Body of pancreas (tissue), 4 donors: Measurements from ENCODE around the gene TRAPPC11. TPM values are rescaled to one million over a fixed set of nuclear protein-coding genes. Genes with fewer than 3 reads are reported as not detected.

Experiments
- ATAC-seq: fragments of 150-250 bp; one replicate; pipeline ENCODE4 v1.9.1; 2016
- DNase-seq, 4 donors: peaks; one replicate each; pipeline ENCODE4 v3.0.0-alpha.2; 2019
- H3K27ac ChIP-seq, 4 donors: fragments of 200-600 bp; sonication (generic); 1 replicate in 3 of 4; 2 replicates in 1 of 4; pipeline versions ENCODE4 v1.5.1 to v1.6.1; 2016 to 2019; ENCODE audit warnings: mild to moderate bottlenecking in 1 of 4, mixed read lengths in 1 of 4, moderate library complexity in 1 of 4
- H3K27me3 ChIP-seq, 2 donors: fragments of 200-600 bp; sonication (generic); one replicate each; pipeline ENCODE4 v1.6.0; 2016; ENCODE audit warnings: mild to moderate bottlenecking in 1 of 2
- H3K36me3 ChIP-seq, 2 donors: fragments of 200-600 bp; sonication (generic); replicated peaks in 1 of 2; 2 replicates each; pipeline ENCODE4 v1.5.1; 2016; ENCODE audit warnings: low read depth in 2 of 2; ENCODE audit not compliant: insufficient read depth in 1 of 2
- H3K4me1 ChIP-seq: fragments of 200-600 bp; sonication (generic); one replicate; pipeline ENCODE4 v1.6.0; 2016
- H3K4me3 ChIP-seq, 2 donors: fragments of 200-600 bp; sonication (generic); 1 replicate in 1 of 2; 2 replicates in 1 of 2; pipeline ENCODE4 v1.5.1; 2016 to 2019
- H3K9me3 ChIP-seq, 3 donors: fragments of 200-600 bp; sonication (generic); 1 replicate in 2 of 3; 2 replicates in 1 of 3; pipeline ENCODE4 v1.5.1; 2016
- POLR2A ChIP-seq, 3 donors: fragments of 450-650 bp; IDR thresholded peaks; one replicate each; pipeline ENCODE4 v1.6.1; 2016; ENCODE audit warnings: antibody characterized with exemption in 3 of 3, mild to moderate bottlenecking in 2 of 3
- WGBS, 2 donors: methylation state at CpG; one replicate each; pipeline ENCODE4 v1.1.5; 2017; 5-methylcytosine and 5-hydroxymethylcytosine counted together
- intact Hi-C: fragments of 100-400 bp; cut with DNase I; formaldehyde crosslinking; loops from one replicate; pipeline ENCODE4 v1.15.1; 2023
- total RNA-seq, 2 donors: library from RNA; depleted of rRNA; stranded (reverse); fragments of >200 nt; gene quantifications; one replicate each; pipeline ENCODE4 v1.1.0, GENCODE V29; 2016
- TF ChIP-seq, protein P1 (sequence below), 7 experiments: fragments of 450-650 bp in 4 of 7; fragments of 200-600 bp in 3 of 7; sonication (generic) in 3 of 7; IDR thresholded peaks; one replicate each; pipeline ENCODE4 v1.5.1; 2016 to 2019; ENCODE audit warnings: antibody characterized with exemption in 7 of 7

The TRAPPC11 gene
- total RNA-seq, 2 donors from 2014 or later = 22.6 to 107 TPM

DNA sequence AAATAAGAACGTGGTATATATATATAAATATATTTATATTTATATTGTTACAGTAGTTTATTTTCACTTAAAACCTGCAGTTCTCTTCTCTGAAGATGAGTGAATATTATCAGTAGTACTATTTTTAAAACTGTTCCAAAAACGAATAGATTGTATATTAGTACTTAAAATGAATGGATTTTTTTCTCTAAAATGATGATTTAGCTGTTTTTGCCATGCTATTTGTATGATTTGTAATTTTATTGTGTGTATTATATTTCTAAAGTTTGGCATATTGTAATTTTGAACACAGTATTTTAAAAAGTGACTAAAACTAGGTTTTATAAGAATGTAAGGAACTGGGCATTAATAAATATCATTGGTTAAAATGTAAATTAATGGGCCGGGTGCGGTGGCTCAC is 22.0 kb downstream of the TRAPPC11 start:
- intact Hi-C loops = no loop called here
- ATAC-seq (no peak), DNase-seq (no peak)
- no peak overlapping the region for H3K4me3 ChIP-seq
- no peaks in the 10 kb centered on the region for H3K4me1 ChIP-seq
- peaks cover 7 to 19% of the 10 kb centered on the region in 2 donors for H3K36me3 ChIP-seq
- H3K27me3 ChIP-seq = no peaks in the 10 kb centered on the region
- no peak overlapping the region for H3K27ac ChIP-seq
- no peak for TF ChIP-seq POLR2A (IDR thresholded peaks at IDR 0.05)
- TF ChIP-seq, protein P1, sequence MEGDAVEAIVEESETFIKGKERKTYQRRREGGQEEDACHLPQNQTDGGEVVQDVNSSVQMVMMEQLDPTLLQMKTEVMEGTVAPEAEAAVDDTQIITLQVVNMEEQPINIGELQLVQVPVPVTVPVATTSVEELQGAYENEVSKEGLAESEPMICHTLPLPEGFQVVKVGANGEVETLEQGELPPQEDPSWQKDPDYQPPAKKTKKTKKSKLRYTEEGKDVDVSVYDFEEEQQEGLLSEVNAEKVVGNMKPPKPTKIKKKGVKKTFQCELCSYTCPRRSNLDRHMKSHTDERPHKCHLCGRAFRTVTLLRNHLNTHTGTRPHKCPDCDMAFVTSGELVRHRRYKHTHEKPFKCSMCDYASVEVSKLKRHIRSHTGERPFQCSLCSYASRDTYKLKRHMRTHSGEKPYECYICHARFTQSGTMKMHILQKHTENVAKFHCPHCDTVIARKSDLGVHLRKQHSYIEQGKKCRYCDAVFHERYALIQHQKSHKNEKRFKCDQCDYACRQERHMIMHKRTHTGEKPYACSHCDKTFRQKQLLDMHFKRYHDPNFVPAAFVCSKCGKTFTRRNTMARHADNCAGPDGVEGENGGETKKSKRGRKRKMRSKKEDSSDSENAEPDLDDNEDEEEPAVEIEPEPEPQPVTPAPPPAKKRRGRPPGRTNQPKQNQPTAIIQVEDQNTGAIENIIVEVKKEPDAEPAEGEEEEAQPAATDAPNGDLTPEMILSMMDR (IDR thresholded peaks at IDR 0.05) = no peak
- 79 to 80% methylated on average over 4 of the region's 4 CpGs for WGBS, 2 donors
- H3K9me3 ChIP-seq = no peaks in the 10 kb centered on the region

DNA sequence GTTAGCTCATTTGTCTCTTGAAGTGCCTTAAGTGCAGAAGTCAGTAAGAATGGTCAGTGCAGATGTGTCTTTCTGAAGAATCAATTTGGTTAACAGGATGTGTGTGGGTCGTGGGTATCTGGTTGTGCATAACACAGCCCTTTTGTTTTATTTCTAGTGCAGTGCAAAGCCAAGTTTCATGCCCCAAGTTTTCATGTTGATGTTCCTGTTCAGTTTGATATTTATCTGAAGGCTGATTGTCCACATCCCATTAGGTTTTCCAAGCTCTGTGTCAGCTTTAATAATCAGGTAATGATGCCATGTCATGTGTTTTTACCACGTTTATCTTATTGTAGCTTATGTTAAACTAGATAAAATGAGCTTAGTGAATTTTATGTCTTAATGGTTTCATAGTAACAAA is 27.4 kb downstream of the TRAPPC11 start:
- WGBS, 2 donors = 60 to 84% methylated on average over 2 of the region's 2 CpGs

DNA sequence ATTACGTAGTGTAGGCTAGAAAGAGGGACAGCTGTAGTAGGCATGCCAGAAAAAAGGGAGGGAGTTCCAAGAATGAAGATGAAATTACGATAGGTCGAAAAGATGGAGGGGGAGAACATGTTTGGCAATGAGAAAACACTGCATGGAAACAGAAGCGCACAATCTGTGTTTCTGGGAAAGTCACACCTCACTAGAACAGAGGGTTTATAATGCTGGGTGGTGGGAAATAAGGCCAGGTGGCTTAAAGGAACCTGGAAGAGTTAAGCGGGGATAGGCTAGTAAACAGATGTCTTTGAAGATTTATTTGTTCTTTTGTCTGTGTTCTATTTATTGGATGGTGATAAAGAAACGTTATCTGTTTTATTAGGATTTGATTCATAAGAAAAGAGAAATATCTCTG is 29.1 kb downstream of the TRAPPC11 start:
- 45 to 78% methylated on average over 6 of the region's 6 CpGs for WGBS, 2 donors
- intact Hi-C loops = no loop called here
- Histone ChIP-seq H3K4me1 (no peaks in the 10 kb centered on the region), H3K27ac (no peak overlapping the region), H3K36me3 (peaks cover 11 to 22% of the 10 kb centered on the region in 2 donors), H3K27me3 (no peaks in the 10 kb centered on the region), H3K4me3 (no peak overlapping the region), H3K9me3 (no peaks in the 10 kb centered on the region)
- ATAC-seq (no peak), DNase-seq (no peak)
- TF ChIP-seq, protein P1 (IDR thresholded peaks at IDR 0.05) = no peak
- no peak for TF ChIP-seq POLR2A (IDR thresholded peaks at IDR 0.05)

More for the DNA sequence above, 27.4 kb downstream of the TRAPPC11 start:
- no peak overlapping the region for H3K27ac ChIP-seq
- no peak for TF ChIP-seq POLR2A (IDR thresholded peaks at IDR 0.05)
- TF ChIP-seq, protein P1 (IDR thresholded peaks at IDR 0.05) = no peak
- no peak for ATAC-seq
- no peaks in the 10 kb centered on the region for H3K9me3 ChIP-seq
- H3K4me1 ChIP-seq = no peaks in the 10 kb centered on the region
- no peak for DNase-seq
- no peak overlapping the region for H3K4me3 ChIP-seq
- peaks cover 11 to 16% of the 10 kb centered on the region in 2 donors for H3K36me3 ChIP-seq
- H3K27me3 ChIP-seq = no peaks in the 10 kb centered on the region
- intact Hi-C loops = no loop called here

DNA sequence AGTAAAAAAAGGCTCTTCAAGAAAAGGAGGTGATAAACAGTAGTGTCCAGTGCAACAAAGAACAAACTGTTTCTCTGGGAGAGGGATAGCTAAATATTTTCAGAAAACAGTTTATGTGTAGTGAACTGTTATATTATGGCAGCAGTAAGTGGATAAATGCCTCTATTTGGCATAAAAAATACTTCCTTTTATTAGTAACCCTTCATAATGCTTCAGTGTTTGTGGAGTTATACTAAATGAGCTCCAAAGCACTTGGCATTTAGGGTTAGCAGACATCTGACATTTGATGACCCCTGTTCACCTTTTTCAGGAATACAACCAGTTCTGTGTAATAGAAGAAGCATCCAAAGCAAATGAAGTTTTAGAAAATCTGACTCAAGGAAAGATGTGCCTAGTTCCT is 31.9 kb downstream of the TRAPPC11 start:
- intact Hi-C loops = no loop called here
- DNase-seq = no peak

DNA sequence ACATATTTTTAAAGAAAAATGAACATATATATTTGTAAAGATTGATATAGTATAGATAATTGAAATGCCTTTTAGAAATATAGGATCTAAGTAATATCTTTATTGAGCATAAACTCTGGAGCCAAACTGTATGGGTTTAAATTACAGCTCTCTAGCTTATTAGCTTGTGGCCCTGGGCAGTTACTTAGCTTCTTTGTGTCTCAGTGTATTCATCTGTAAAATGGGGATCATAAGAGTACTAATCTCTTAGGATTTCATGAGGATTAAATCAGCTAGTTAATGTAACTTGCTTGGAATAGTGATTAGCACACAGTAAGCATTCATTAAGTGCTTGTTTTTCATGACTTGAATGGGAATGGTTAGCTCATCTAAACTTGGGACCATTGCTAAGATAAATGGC is 32.8 kb downstream of the TRAPPC11 start:
- H3K36me3 ChIP-seq = peaks cover 0 to 27% of the 10 kb centered on the region in 2 donors

More for the DNA sequence above, 31.9 kb downstream of the TRAPPC11 start:
- Histone ChIP-seq H3K9me3 (no peaks in the 10 kb centered on the region), H3K27me3 (no peaks in the 10 kb centered on the region), H3K4me3 (no peak overlapping the region), H3K4me1 (no peaks in the 10 kb centered on the region), H3K27ac (no peak overlapping the region), H3K36me3 (peaks cover 4 to 27% of the 10 kb centered on the region in 2 donors)
- TF ChIP-seq POLR2A (IDR thresholded peaks at IDR 0.05) = no peak
- TF ChIP-seq, protein P1 (IDR thresholded peaks at IDR 0.05) = no peak
- ATAC-seq = no peak

More for the DNA sequence above, 32.8 kb downstream of the TRAPPC11 start:
- Histone ChIP-seq H3K4me3 (no peak overlapping the region), H3K9me3 (no peaks in the 10 kb centered on the region), H3K27me3 (no peaks in the 10 kb centered on the region), H3K4me1 (no peaks in the 10 kb centered on the region), H3K27ac (no peak overlapping the region)
- DNase-seq (no peak), ATAC-seq (no peak)
- intact Hi-C loops = no loop called here
- TF ChIP-seq POLR2A (IDR thresholded peaks at IDR 0.05) = no peak
- TF ChIP-seq, protein P1 (IDR thresholded peaks at IDR 0.05) = no peak
